Liver (tissue), 7 donors: ENCODE measurements around the gene CCR5AS.

Experiments
- DNase-seq: peaks from one replicate; pipeline ENCODE4 v3.0.0-alpha.2; 2017; ENCODE audit warnings: low spot score
- H3K27ac ChIP-seq, 2 donors: one replicate each; pipeline ENCODE4 v1.7.0; 2013; ENCODE audit warnings: inconsistent platforms in 2 of 2, low read length in 2 of 2, control low read depth in 1 of 2, low read depth in 1 of 2, mild to moderate bottlenecking in 1 of 2
- H3K27me3 ChIP-seq, 4 donors: one replicate each; pipeline versions ENCODE4 v1.6.1 to v1.7.0; 2013; ENCODE audit warnings: low read length in 3 of 4, inconsistent platforms in 1 of 4, mild to moderate bottlenecking in 1 of 4, moderate library complexity in 1 of 4; ENCODE audit not compliant: control insufficient read depth in 4 of 4, insufficient read depth in 4 of 4
- H3K36me3 ChIP-seq, 4 donors: one replicate each; pipeline versions ENCODE4 v1.6.1 to v1.7.0; 2013; ENCODE audit warnings: low read length in 3 of 4, mild to moderate bottlenecking in 3 of 4, low read depth in 1 of 4, moderate library complexity in 1 of 4; ENCODE audit not compliant: control insufficient read depth in 4 of 4, insufficient read depth in 3 of 4
- H3K4me1 ChIP-seq, 4 donors: one replicate each; pipeline versions ENCODE4 v1.6.1 to v1.7.0; 2013; ENCODE audit warnings: low read length in 3 of 4, mild to moderate bottlenecking in 3 of 4, moderate library complexity in 1 of 4; ENCODE audit not compliant: control insufficient read depth in 4 of 4, insufficient read depth in 4 of 4
- H3K4me3 ChIP-seq, 3 donors: one replicate each; pipeline versions ENCODE4 v1.6.1 to v1.7.0; 2013; ENCODE audit warnings: low read length in 3 of 3, control low read depth in 1 of 3, low read depth in 1 of 3, mild to moderate bottlenecking in 1 of 3
- H3K9ac ChIP-seq, 2 donors: one replicate each; pipeline ENCODE4 v1.7.0; 2013; ENCODE audit warnings: low read length in 2 of 2, mild to moderate bottlenecking in 2 of 2, moderate library complexity in 2 of 2, control low read depth in 1 of 2, low read depth in 1 of 2
- H3K9me3 ChIP-seq, 4 donors: one replicate each; pipeline versions ENCODE4 v1.6.1 to v1.7.0; 2013; ENCODE audit warnings: low read length in 3 of 4; ENCODE audit not compliant: control insufficient read depth in 4 of 4
- EGR1 ChIP-seq, 2 donors: IDR thresholded peaks; 2 replicates each; pipeline ENCODE4 v1.6.1; 2016 to 2018; ENCODE audit warnings: antibody characterized with exemption in 2 of 2, low read depth in 2 of 2
- FOXA1 ChIP-seq: IDR thresholded peaks from 2 replicates; pipeline ENCODE4 v1.6.1; 2016; ENCODE audit warnings: antibody characterized with exemption
- FOXA2 ChIP-seq: IDR thresholded peaks from 2 replicates; pipeline ENCODE4 v1.6.1; 2016; ENCODE audit warnings: antibody characterized with exemption
- GABPA ChIP-seq, 2 donors: IDR thresholded peaks in 1 of 2; conservative IDR thresholded peaks in 1 of 2; 2 replicates each; pipeline ENCODE4 v1.6.1; 2016; ENCODE audit warnings: antibody characterized with exemption in 2 of 2, mild to moderate bottlenecking in 1 of 2, moderate library complexity in 1 of 2
- HNF4A ChIP-seq, 2 donors: conservative IDR thresholded peaks; 2 replicates each; pipeline ENCODE4 v1.6.1; 2016; ENCODE audit warnings: antibody characterized with exemption in 2 of 2, mild to moderate bottlenecking in 2 of 2
- HNF4G ChIP-seq: IDR thresholded peaks from 2 replicates; pipeline ENCODE4 v1.6.1; 2016; ENCODE audit warnings: antibody characterized with exemption
- MAX ChIP-seq: IDR thresholded peaks from 2 replicates; pipeline ENCODE4 v1.6.1; 2016; ENCODE audit warnings: antibody characterized with exemption
- RAD21 ChIP-seq, 2 donors: IDR thresholded peaks; 2 replicates each; pipeline ENCODE4 v1.6.1; 2016; ENCODE audit warnings: antibody characterized with exemption in 2 of 2, mild to moderate bottlenecking in 2 of 2
- REST ChIP-seq: IDR thresholded peaks from 2 replicates; pipeline ENCODE4 v1.6.1; 2016; ENCODE audit warnings: antibody characterized with exemption, mild to moderate bottlenecking
- RXRA ChIP-seq, 2 donors: IDR thresholded peaks; 2 replicates each; pipeline ENCODE4 v1.6.1; 2017 to 2018; ENCODE audit warnings: antibody characterized with exemption in 2 of 2, mild to moderate bottlenecking in 1 of 2
- TAF1 ChIP-seq: conservative IDR thresholded peaks from 2 replicates; pipeline ENCODE4 v1.6.1; 2016; ENCODE audit warnings: antibody characterized with exemption, mild to moderate bottlenecking
- YY1 ChIP-seq: IDR thresholded peaks from 2 replicates; pipeline ENCODE4 v1.6.1; 2016; ENCODE audit warnings: antibody characterized with exemption, mild to moderate bottlenecking
- ZBTB33 ChIP-seq: IDR thresholded peaks from 2 replicates; pipeline ENCODE4 v1.6.1; 2016; ENCODE audit warnings: antibody characterized with exemption
- WGBS: extraction: QIAGEN DNeasy Blood & Tissue Kit; methylation state at CpG from one replicate; pipeline ENCODE4 v1.1.7; 2013; 5-methylcytosine and 5-hydroxymethylcytosine counted together
- donor health status: healthy.
- donor health status: healthy.
- donor health status: healthy.
- donor health status: healthy.

CCR5AS gene

GRCh38 chr3:46411271-46411670, 4.4 kb upstream of the CCR5AS start:
- H3K27ac ChIP-seq: no peak overlapping the region
- no peak overlapping the region for H3K4me3 ChIP-seq
- WGBS: 97% methylated on average over 2 of the region's 2 CpGs

GRCh38 chr3:46410669-46411068, 3.8 kb upstream of the CCR5AS start:
- 88% methylated on average over 2 of the region's 2 CpGs for WGBS
- Histone ChIP-seq H3K9ac (no peak overlapping the region), H3K27ac (no peak overlapping the region), H3K4me1 (peaks cover 0 to 2% (median under 1%) of the 10 kb centered on the region in 4 donors), H3K36me3 (no peaks in the 10 kb centered on the region), H3K27me3 (no peaks in the 10 kb centered on the region), H3K4me3 (no peak overlapping the region), H3K9me3 (no peaks in the 10 kb centered on the region)
- TF ChIP-seq EGR1 (IDR thresholded peaks at IDR 0.05; ENCODE audit: low read depth in 2 of 2) (no peak), HNF4A (conservative IDR thresholded peaks at IDR 0.05) (no peak), FOXA2 (no peak), GABPA (IDR thresholded peaks at IDR 0.05 in 1 of 2, conservative IDR thresholded peaks at IDR 0.05 in 1 of 2) (no peak), FOXA1 (no peak), HNF4G (no peak), YY1 (no peak), ZBTB33 (no peak), TAF1 (no peak), RAD21 (IDR thresholded peaks at IDR 0.05) (no peak), RXRA (IDR thresholded peaks at IDR 0.05) (no peak), MAX (no peak)
- DNase-seq: no peak

More at GRCh38 chr3:46411271-46411670, 4.4 kb upstream of the CCR5AS start:
- Histone ChIP-seq H3K36me3 (no peaks in the 10 kb centered on the region), H3K9me3 (no peaks in the 10 kb centered on the region), H3K4me1 (no peaks in the 10 kb centered on the region), H3K27me3 (no peaks in the 10 kb centered on the region), H3K9ac (no peak overlapping the region)
- TF ChIP-seq REST: no peak
- no peak for TF ChIP-seq GABPA (IDR thresholded peaks at IDR 0.05 in 1 of 2, conservative IDR thresholded peaks at IDR 0.05 in 1 of 2)
- no peak for DNase-seq
